Choroid plexus epithelial cell (primary cell): ENCODE results near the gene KIF22.

Experiments used
- DNase-seq: peaks from one replicate; pipeline ENCODE4 v3.0.0-alpha.2; 2010; ENCODE audit warnings: low read depth
- H3K4me3 ChIP-seq: 2 replicates; pipeline ENCODE4 v1.5.1; 2011; ENCODE audit warnings: low read depth, mild to moderate bottlenecking, control low read depth, low read length, moderate library complexity
- TF ChIP-seq, protein P1 (sequence below): conservative IDR thresholded peaks from 2 replicates; pipeline ENCODE4 v1.5.1; 2011; ENCODE audit warnings: low read depth, mild to moderate bottlenecking, control low read depth, inconsistent platforms, low read length, moderate library complexity

The KIF22 gene

GRCh38 chr16:29849505-29849904, 59.0 kb downstream of the KIF22 start:
- peak; percentile 47 for DNase-seq
- no peak overlapping the region for H3K4me3 ChIP-seq
- TF ChIP-seq, protein P1, sequence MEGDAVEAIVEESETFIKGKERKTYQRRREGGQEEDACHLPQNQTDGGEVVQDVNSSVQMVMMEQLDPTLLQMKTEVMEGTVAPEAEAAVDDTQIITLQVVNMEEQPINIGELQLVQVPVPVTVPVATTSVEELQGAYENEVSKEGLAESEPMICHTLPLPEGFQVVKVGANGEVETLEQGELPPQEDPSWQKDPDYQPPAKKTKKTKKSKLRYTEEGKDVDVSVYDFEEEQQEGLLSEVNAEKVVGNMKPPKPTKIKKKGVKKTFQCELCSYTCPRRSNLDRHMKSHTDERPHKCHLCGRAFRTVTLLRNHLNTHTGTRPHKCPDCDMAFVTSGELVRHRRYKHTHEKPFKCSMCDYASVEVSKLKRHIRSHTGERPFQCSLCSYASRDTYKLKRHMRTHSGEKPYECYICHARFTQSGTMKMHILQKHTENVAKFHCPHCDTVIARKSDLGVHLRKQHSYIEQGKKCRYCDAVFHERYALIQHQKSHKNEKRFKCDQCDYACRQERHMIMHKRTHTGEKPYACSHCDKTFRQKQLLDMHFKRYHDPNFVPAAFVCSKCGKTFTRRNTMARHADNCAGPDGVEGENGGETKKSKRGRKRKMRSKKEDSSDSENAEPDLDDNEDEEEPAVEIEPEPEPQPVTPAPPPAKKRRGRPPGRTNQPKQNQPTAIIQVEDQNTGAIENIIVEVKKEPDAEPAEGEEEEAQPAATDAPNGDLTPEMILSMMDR = no peak

DNA sequence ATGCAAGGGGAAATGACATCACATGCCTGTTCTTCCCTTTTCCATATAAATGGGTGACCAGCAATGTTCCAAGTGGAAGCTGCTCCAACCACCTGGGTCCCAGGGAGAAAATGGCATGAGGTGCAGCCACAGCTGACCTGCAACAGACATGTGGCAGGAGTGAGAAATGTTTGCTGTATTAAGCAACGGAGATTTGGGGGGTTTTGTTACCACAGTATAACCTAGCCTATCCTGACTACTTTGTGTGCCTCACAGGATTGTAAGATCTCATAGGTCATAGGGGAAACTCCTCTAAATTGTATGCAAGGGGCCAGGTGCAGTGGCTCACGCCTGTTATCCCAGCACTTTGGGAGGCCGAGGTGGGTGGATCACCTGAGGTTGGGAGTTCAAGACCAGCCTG, 60.4 kb downstream of the KIF22 start:
- TF ChIP-seq, protein P1 = no peak
- H3K4me3 ChIP-seq = no peak overlapping the region
- no peak for DNase-seq

DNA sequence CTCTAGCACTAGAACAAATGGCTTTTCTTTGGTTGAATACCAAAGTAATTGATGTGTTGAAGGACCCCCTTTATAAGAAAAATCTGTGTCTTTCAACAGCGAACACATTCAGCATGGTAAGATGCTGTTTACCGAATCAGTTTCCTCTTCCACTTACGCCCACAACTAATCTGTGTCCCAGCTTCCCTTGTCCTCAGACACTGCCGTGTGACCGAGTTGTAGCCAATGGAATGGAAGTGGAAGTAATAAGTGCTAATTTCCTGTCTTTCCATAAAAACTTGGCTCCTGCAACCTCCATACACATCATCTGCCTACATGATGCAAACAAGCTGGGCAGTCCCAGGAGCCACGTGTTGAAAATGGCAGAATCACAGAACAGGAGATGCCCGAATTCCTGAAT, 62.1 kb downstream of the KIF22 start:
- DNase-seq = peak; percentile 55
- TF ChIP-seq, protein P1 = no peak
- no peak overlapping the region for H3K4me3 ChIP-seq

GRCh38 chr16:29854520-29855100, 64.1 kb downstream of the KIF22 start:
- TF ChIP-seq, protein P1 = no peak
- DNase-seq = no peak
- no peak overlapping the region for H3K4me3 ChIP-seq
